Measurements from ENCODE around the gene HEATR9. TPM values are rescaled to one million over a fixed set of nuclear protein-coding genes. Genes with fewer than 3 reads are reported as not detected.
A peak's percentile ranks its signal among the peaks of the same experiment; 100 is the strongest.

Gene HEATR9
- total and polyA plus RNA-seq, 2 of the 13 experiments (the other 11 are each of a cell fraction or from before 2014, with no cell fraction given): not detected

GRCh38 chr17:35875072-35875799 lies 6.5 kb upstream of the HEATR9 start:
- H4K20me1 ChIP-seq (ENCODE audit: insufficient read depth, low read length): no peaks in the 10 kb centered on the region
- ATAC-seq: peak; percentile 43
- H3K9ac ChIP-seq (ENCODE audit: insufficient read depth, low read depth, low read length): no peak overlapping the region
- in situ Hi-C loops (cut with HindIII; ENCODE audit: extremely low pct_ligation_motif_present, low pct_unique_long_range_greater_than_20kb) (no loop called here), intact Hi-C loops (cut with micrococcal nuclease; ENCODE audit: unreplicated experiment) (no loop called here)
- no peak for FAIRE-seq
- BruUV-seq (replicated peaks): no TSS peak
- no peaks in the 10 kb centered on the region for H3K27me3 ChIP-seq (ENCODE audit: control insufficient read depth in 1 of 2, insufficient read depth in 2 of 2, low read length in 2 of 2)
- CTCF ChIA-PET (ENCODE audit: low intra/inter-chr PET ratio, low total read pairs): no interaction called here
- peak; percentile 46 for DNase-seq (ENCODE audit: low spot score)
- peak overlapping the region; percentile 15 for H3K4me2 ChIP-seq (ENCODE audit: low read depth, low read length)
- no peaks in the 10 kb centered on the region for H3K9me3 ChIP-seq (ENCODE audit: low read length)
- no peak overlapping the region for H2AFZ ChIP-seq (ENCODE audit: low read length)
- H3K27ac ChIP-seq (ENCODE audit: extremely low read length, insufficient read depth, low read length): peak overlapping the region; percentile 39
- POLR2A ChIA-PET: no interaction called here
- 14% methylated on average over 5 of the region's 5 CpGs for WGBS (ENCODE audit: low lambda C conversion rate)
- no peak overlapping the region; a peak in 1 of 6 replicates for H3K4me3 ChIP-seq (replicated peaks in 1 of 3; ENCODE audit: insufficient read depth in 1 of 3, low read depth in 2 of 3, low read length in 3 of 3)
- H3K4me1 ChIP-seq (ENCODE audit: insufficient read depth, low read length): peaks cover 46% of the 10 kb centered on the region
- H3K36me3 ChIP-seq (replicated peaks in 1 of 2; ENCODE audit: control insufficient read depth in 1 of 2, insufficient read depth in 2 of 2, low read length in 2 of 2): no peaks in the 10 kb centered on the region
- H3K79me2 ChIP-seq (ENCODE audit: insufficient read depth, low read length): no peaks in the 10 kb centered on the region
- no peak for TF ChIP-seq HNRNPK (IDR thresholded peaks at IDR 0.05; ENCODE audit: low read depth, low read length, poor library complexity, severe bottlenecking)
- TF ChIP-seq, protein P1, sequence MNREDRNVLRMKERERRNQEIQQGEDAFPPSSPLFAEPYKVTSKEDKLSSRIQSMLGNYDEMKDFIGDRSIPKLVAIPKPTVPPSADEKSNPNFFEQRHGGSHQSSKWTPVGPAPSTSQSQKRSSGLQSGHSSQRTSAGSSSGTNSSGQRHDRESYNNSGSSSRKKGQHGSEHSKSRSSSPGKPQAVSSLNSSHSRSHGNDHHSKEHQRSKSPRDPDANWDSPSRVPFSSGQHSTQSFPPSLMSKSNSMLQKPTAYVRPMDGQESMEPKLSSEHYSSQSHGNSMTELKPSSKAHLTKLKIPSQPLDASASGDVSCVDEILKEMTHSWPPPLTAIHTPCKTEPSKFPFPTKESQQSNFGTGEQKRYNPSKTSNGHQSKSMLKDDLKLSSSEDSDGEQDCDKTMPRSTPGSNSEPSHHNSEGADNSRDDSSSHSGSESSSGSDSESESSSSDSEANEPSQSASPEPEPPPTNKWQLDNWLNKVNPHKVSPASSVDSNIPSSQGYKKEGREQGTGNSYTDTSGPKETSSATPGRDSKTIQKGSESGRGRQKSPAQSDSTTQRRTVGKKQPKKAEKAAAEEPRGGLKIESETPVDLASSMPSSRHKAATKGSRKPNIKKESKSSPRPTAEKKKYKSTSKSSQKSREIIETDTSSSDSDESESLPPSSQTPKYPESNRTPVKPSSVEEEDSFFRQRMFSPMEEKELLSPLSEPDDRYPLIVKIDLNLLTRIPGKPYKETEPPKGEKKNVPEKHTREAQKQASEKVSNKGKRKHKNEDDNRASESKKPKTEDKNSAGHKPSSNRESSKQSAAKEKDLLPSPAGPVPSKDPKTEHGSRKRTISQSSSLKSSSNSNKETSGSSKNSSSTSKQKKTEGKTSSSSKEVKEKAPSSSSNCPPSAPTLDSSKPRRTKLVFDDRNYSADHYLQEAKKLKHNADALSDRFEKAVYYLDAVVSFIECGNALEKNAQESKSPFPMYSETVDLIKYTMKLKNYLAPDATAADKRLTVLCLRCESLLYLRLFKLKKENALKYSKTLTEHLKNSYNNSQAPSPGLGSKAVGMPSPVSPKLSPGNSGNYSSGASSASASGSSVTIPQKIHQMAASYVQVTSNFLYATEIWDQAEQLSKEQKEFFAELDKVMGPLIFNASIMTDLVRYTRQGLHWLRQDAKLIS (CRISPR knock-in tag; IDR thresholded peaks at IDR 0.05): no peak
- TF ChIP-seq, protein P2, sequence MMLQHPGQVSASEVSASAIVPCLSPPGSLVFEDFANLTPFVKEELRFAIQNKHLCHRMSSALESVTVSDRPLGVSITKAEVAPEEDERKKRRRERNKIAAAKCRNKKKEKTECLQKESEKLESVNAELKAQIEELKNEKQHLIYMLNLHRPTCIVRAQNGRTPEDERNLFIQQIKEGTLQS (CRISPR knock-in tag; IDR thresholded peaks at IDR 0.05): no peak
- TF ChIP-seq GZF1 (CRISPR knock-in tag; IDR thresholded peaks at IDR 0.05): no peak
- TF ChIP-seq ZNF788 (CRISPR knock-in tag; IDR thresholded peaks at IDR 0.05; ENCODE audit: borderline replicate concordance): no peak
- TF ChIP-seq ZZZ3 (CRISPR knock-in tag; IDR thresholded peaks at IDR 0.05; ENCODE audit: borderline replicate concordance): no peak
- TF ChIP-seq MTA3 (CRISPR knock-in tag; IDR thresholded peaks at IDR 0.05): no peak
- TF ChIP-seq, protein P3, sequence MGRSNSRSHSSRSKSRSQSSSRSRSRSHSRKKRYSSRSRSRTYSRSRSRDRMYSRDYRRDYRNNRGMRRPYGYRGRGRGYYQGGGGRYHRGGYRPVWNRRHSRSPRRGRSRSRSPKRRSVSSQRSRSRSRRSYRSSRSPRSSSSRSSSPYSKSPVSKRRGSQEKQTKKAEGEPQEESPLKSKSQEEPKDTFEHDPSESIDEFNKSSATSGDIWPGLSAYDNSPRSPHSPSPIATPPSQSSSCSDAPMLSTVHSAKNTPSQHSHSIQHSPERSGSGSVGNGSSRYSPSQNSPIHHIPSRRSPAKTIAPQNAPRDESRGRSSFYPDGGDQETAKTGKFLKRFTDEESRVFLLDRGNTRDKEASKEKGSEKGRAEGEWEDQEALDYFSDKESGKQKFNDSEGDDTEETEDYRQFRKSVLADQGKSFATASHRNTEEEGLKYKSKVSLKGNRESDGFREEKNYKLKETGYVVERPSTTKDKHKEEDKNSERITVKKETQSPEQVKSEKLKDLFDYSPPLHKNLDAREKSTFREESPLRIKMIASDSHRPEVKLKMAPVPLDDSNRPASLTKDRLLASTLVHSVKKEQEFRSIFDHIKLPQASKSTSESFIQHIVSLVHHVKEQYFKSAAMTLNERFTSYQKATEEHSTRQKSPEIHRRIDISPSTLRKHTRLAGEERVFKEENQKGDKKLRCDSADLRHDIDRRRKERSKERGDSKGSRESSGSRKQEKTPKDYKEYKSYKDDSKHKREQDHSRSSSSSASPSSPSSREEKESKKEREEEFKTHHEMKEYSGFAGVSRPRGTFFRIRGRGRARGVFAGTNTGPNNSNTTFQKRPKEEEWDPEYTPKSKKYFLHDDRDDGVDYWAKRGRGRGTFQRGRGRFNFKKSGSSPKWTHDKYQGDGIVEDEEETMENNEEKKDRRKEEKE (IDR thresholded peaks at IDR 0.05): no peak
- TF ChIP-seq TBP (CRISPR knock-in tag; IDR thresholded peaks at IDR 0.05): no peak
- TF ChIP-seq XRCC5 (optimal IDR thresholded peaks at IDR 0.05; ENCODE audit: low read length): no peak
- no peak for TF ChIP-seq FOXA1 (IDR thresholded peaks at IDR 0.05)
- TF ChIP-seq FOXA1 (CRISPR knock-in tag; IDR thresholded peaks at IDR 0.05): no peak
- no peak for TF ChIP-seq ZFAT (CRISPR knock-in tag; conservative IDR thresholded peaks at IDR 0.05)
- no peak for TF ChIP-seq HIVEP1 (CRISPR knock-in tag; IDR thresholded peaks at IDR 0.05)
- TF ChIP-seq GTF3A (CRISPR knock-in tag; conservative IDR thresholded peaks at IDR 0.05): no peak
- TF ChIP-seq SPEN (CRISPR knock-in tag; IDR thresholded peaks at IDR 0.05; ENCODE audit: low read depth): no peak
- no peak for TF ChIP-seq ZNF543 (CRISPR knock-in tag; IDR thresholded peaks at IDR 0.05)
- TF ChIP-seq NFKB2 (CRISPR knock-in tag; IDR thresholded peaks at IDR 0.05; ENCODE audit: borderline replicate concordance): no peak
- no peak for TF ChIP-seq RBAK (CRISPR knock-in tag; IDR thresholded peaks at IDR 0.05)
- TF ChIP-seq ZNF670 (CRISPR knock-in tag; IDR thresholded peaks at IDR 0.05; ENCODE audit: borderline replicate concordance): no peak

Measured in HepG2 (cell line).